ENCODE data around the gene FADS3.

Gene FADS3

DNA sequence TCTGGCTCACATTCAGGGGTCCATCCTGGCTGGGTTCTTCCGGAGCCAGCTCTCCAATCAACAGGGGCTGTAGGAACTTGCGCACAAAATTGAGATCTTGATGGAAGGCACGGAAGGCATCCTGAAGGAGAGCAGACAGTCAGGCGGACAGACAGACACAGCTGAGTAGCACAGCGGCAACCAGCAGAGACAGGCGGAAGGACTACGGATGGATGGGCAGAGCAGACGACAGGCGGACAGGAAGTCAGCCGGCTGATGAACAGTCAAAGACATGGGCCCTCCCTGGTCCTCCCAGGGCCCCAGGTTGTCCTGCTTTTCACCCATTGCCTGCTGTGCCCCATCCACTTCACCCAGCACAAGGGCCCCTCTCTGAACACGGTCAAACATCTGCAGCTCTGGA is 11.3 kb downstream of the FADS3 start:
- DNase-seq (ENCODE audit: low read depth): no peak
- TF ChIP-seq, protein P1, sequence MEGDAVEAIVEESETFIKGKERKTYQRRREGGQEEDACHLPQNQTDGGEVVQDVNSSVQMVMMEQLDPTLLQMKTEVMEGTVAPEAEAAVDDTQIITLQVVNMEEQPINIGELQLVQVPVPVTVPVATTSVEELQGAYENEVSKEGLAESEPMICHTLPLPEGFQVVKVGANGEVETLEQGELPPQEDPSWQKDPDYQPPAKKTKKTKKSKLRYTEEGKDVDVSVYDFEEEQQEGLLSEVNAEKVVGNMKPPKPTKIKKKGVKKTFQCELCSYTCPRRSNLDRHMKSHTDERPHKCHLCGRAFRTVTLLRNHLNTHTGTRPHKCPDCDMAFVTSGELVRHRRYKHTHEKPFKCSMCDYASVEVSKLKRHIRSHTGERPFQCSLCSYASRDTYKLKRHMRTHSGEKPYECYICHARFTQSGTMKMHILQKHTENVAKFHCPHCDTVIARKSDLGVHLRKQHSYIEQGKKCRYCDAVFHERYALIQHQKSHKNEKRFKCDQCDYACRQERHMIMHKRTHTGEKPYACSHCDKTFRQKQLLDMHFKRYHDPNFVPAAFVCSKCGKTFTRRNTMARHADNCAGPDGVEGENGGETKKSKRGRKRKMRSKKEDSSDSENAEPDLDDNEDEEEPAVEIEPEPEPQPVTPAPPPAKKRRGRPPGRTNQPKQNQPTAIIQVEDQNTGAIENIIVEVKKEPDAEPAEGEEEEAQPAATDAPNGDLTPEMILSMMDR (IDR thresholded peaks at IDR 0.05; ENCODE audit: low read depth, low read length, missing control alignments): no peak
- H3K4me3 ChIP-seq (ENCODE audit: low read depth, low read length): no peak overlapping the region; the same call in none of the 2 replicates

DNA sequence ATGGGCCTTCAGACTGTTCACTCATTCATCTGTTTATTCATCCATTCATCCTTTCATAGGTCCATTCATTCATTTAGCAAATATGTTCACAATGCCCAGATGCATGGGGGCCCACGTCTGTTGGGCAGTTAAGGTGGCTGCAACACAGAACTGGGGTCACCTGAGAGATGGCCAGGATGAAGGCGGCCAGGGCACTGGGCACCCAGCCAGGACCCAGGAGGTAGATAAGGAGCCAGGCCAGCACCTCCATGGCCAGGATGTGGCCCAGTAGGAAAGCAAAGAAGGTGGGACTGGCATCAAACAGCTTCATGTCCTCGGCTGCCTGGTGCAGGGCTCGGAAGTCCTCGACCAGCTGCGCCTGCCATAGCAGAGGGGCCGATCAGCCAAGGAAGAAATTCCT is 12.2 kb downstream of the FADS3 start:
- TF ChIP-seq, protein P1 (IDR thresholded peaks at IDR 0.05; ENCODE audit: low read depth, low read length, missing control alignments): no peak
- H3K4me3 ChIP-seq (ENCODE audit: low read depth, low read length): no peak overlapping the region

DNA sequence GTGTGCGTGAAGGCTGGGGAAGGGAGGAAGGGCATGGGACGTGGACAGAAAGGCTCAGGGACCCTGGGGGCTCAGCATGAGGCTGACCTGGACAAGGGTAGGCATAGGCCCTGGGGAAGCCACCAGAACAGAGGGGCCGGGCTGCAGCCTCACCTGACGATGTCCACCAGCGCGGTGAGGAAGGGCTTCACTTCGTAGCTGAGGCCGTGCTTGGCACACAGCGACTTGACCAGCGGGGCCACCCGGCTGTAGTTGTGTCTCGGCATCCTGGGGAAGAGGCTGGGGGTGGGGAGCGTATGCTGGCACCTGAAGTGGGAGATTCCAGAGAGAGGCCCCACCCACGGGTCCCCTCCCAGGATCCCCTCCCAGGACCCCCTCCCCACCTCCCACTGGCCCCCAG is 15.6 kb downstream of the FADS3 start:
- TF ChIP-seq, protein P1 (IDR thresholded peaks at IDR 0.05; ENCODE audit: low read depth, low read length, missing control alignments): no peak
- no peak for DNase-seq (ENCODE audit: low read depth)
- H3K4me3 ChIP-seq (ENCODE audit: low read depth, low read length): no peak overlapping the region

More for the DNA sequence above, 12.2 kb downstream of the FADS3 start:
- no peak for DNase-seq (ENCODE audit: low read depth)

DNA sequence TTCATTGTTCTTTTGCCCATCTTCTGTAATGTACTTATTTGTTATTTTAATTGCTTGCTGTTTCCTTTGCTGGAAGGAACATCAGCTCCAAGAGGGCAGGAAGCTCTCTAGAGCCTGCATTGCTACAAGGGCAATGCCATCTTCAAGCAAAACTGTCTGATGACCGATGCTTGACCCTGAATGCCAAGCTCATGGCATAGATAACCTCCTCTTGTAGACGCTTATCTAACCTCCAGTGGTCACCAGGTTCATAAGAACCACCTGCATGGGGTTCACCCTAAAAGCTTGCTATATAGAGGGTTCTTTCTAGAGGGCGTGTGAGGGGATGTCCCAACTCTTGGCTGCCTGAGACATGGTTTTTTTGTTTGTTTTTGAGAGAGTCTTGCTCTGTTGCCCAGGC is 16.5 kb downstream of the FADS3 start:
- TF ChIP-seq, protein P1 (IDR thresholded peaks at IDR 0.05; ENCODE audit: low read depth, low read length, missing control alignments): no peak
- DNase-seq (ENCODE audit: low read depth): no peak
- no peak overlapping the region for H3K4me3 ChIP-seq (ENCODE audit: low read depth, low read length)

DNA sequence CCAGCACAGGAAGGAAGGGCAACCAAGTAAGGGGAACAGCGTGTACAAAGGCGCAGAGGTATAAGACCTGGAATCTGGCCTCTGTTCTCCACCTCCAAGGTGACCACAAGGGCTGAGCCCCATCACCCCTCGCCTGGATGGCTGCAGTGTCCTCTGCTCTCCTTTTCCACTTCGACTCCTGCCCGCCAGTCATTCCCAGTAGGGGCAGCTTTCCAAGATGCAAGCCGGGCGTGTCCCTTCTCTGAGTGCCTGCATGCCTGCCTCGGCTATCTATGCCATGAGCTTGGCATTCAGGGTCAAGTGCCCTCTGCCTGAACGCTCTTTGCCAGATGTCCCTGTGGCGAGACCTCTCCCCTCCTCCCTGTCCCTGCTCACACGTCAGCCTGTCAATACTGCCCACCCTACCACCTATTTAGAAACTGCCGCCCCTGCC is 17.0 kb downstream of the FADS3 start:
- no peak for DNase-seq (ENCODE audit: low read depth)
- TF ChIP-seq, protein P1 (IDR thresholded peaks at IDR 0.05; ENCODE audit: low read depth, low read length, missing control alignments): no peak
- no peak overlapping the region for H3K4me3 ChIP-seq (ENCODE audit: low read depth, low read length)

DNA sequence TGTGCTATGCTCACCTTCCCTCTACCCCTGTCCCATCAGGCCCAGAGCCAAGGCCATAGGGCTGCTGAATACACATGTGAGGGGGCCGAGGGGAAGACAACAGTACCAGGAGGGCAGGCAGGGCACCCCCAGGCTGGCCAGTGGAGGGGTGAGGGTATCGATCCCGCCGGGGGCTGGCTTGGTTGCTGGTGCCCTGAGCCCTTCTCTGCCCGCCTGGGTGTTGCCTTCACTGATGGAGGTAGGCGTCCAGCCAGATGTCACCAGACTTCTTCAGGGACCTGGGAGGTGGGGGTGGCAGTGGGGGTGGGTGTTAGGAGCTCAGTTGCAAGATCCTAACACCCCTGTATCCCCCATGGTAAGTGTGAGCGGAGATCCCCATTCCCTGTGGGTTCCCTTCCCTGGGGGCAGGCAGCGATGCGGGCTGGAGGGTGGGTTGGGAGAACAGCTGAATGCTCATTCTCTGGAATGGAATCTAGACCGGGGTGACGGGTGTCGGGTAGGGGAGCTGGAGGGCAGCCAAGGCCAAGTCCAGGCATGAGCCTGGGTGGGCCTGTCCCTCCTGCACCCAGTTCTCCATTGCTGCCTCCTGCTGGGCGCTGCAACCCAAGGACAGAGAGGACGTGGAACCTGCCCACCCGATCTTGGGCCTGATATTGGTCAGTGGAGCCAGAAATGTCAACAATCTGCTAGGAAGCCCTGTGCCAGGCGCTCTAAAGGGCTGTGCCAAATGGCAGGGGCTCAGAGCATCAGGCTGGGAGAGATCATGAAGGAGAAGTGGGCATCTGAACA is 17.6 kb downstream of the FADS3 start:
- H3K4me3 ChIP-seq (ENCODE audit: low read depth, low read length): no peak overlapping the region
- no peak for DNase-seq (ENCODE audit: low read depth)
- TF ChIP-seq, protein P1 (IDR thresholded peaks at IDR 0.05; ENCODE audit: low read depth, low read length, missing control alignments): no peak
